Urinary bladder (tissue), 2 donors: ENCODE measurements around the gene ZNF474. TPM values are rescaled to one million over a fixed set of nuclear protein-coding genes. Genes with fewer than 3 reads are reported as not detected.

Experiments used
- polyA plus RNA-seq: library from polyadenylated mRNA; stranded (reverse); fragments of 200-250 nt; gene quantifications from one replicate; pipeline ENCODE4 v1.2.3, GENCODE V29; 2013
- total RNA-seq: library from RNA; depleted of rRNA; stranded (reverse); fragments of >200 nt; gene quantifications from one replicate; pipeline ENCODE4 v1.2.3, GENCODE V29; 2014
- donor health status: healthy.

Gene ZNF474
- total and polyA plus RNA-seq, 2 donors = 0.13 to 0.21 TPM

Other genes with a start within 250 kb of the ZNF474 start
- gene SRFBP1, start 167.6 kb upstream of the ZNF474 start, total RNA-seq = 33.5 TPM
- gene SRFBP1, start 167.6 kb upstream of the ZNF474 start, polyA plus RNA-seq = 5.8 TPM
- gene LOX, start 51.3 kb upstream of the ZNF474 start, total RNA-seq = 158 TPM
- gene LOX, start 51.3 kb upstream of the ZNF474 start, polyA plus RNA-seq = 15.0 TPM
- gene SNCAIP, start 182.7 kb downstream of the ZNF474 start, total RNA-seq = 22.2 TPM
- gene SNCAIP, start 182.7 kb downstream of the ZNF474 start, polyA plus RNA-seq = 1.6 TPM